Dedifferentiated amniotic fluid mesenchymal stem cell (primary cell): ENCODE results near the gene ARHGEF16.

Experiments used
- DNase-seq: peaks from one replicate; pipeline ENCODE4 v3.0.0-alpha.2; 2016; ENCODE audit errors: extremely low spot score

ARHGEF16 gene

GRCh38 chr1:3518756-3519155 lies 64.3 kb downstream of the ARHGEF16 start:
- DNase-seq: no peak

- no peak for DNase-seq
Observed at GRCh38 chr1:3519301-3519885, 64.9 kb downstream of the ARHGEF16 start.

GRCh38 chr1:3520419-3521378 lies 66.2 kb downstream of the ARHGEF16 start:
- no peak for DNase-seq

- no peak for DNase-seq
Observed at GRCh38 chr1:3521426-3521825, 67.0 kb downstream of the ARHGEF16 start.

GRCh38 chr1:3522112-3522511 lies 67.6 kb downstream of the ARHGEF16 start:
- DNase-seq: no peak

- DNase-seq: peak; percentile 61
Observed at GRCh38 chr1:3522564-3523265, 68.2 kb downstream of the ARHGEF16 start.

- no peak for DNase-seq
Observed at GRCh38 chr1:3523980-3524379, 69.5 kb downstream of the ARHGEF16 start.

- no peak for DNase-seq
Observed at GRCh38 chr1:3524556-3525203, 70.2 kb downstream of the ARHGEF16 start.

GRCh38 chr1:3525551-3526482 lies 71.4 kb downstream of the ARHGEF16 start:
- DNase-seq: no peak

GRCh38 chr1:3527774-3528173 lies 73.3 kb downstream of the ARHGEF16 start:
- DNase-seq: no peak

GRCh38 chr1:3529099-3529729 lies 74.7 kb downstream of the ARHGEF16 start:
- DNase-seq: no peak

- DNase-seq: no peak
Observed at GRCh38 chr1:3530086-3530925, 75.8 kb downstream of the ARHGEF16 start.
